Endodermal cell (in vitro differentiated cells): ENCODE measurements around the gene TENT5C. TPM values are rescaled to one million over a fixed set of nuclear protein-coding genes. Genes with fewer than 3 reads are reported as not detected.

Source experiments
- DNase-seq: peaks from one replicate; pipeline ENCODE4 v3.0.0-alpha.2; 2017
- H3K27ac ChIP-seq: 2 replicates; pipeline ENCODE4 v1.5.1; 2013; ENCODE audit warnings: mild to moderate bottlenecking, low read depth, low read length, moderate library complexity
- H3K27me3 ChIP-seq: 2 replicates; pipeline ENCODE4 v1.6.1; 2013; ENCODE audit warnings: mild to moderate bottlenecking, low read length, moderate library complexity; ENCODE audit not compliant: insufficient read depth, control insufficient read depth, poor library complexity, severe bottlenecking
- H3K36me3 ChIP-seq: 2 replicates; pipeline ENCODE4 v1.7.0; 2013; ENCODE audit warnings: mild to moderate bottlenecking, low read length, moderate library complexity; ENCODE audit not compliant: control insufficient read depth, insufficient read depth
- H3K4me1 ChIP-seq: one replicate; pipeline ENCODE4 v1.7.0; 2013; ENCODE audit warnings: low read length; ENCODE audit not compliant: control insufficient read depth, insufficient read depth
- H3K4me3 ChIP-seq: 2 replicates; pipeline ENCODE4 v1.5.1; 2013; ENCODE audit warnings: mild to moderate bottlenecking, low read length, moderate library complexity
- H3K9ac ChIP-seq: 2 replicates; pipeline ENCODE4 v1.6.1; 2013; ENCODE audit warnings: mild to moderate bottlenecking, low read length, moderate library complexity; ENCODE audit not compliant: poor library complexity, severe bottlenecking; ENCODE audit errors: extremely low read depth
- H3K9me3 ChIP-seq: 2 replicates; pipeline ENCODE4 v1.6.1; 2013; ENCODE audit warnings: mild to moderate bottlenecking, low read length, moderate library complexity; ENCODE audit not compliant: control insufficient read depth
- H3K27ac Mint-ChIP-seq: 2 replicates; pipeline ENCODE4 v1.8.0; 2020; ENCODE audit warnings: mixed read lengths
- H3K27me3 Mint-ChIP-seq: 2 replicates; pipeline ENCODE4 v1.8.0; 2021; ENCODE audit warnings: mild to moderate bottlenecking, mixed read lengths; ENCODE audit not compliant: insufficient read depth
- H3K36me3 Mint-ChIP-seq: 2 replicates; pipeline ENCODE4 v1.8.0; 2020; ENCODE audit warnings: low read depth, mixed read lengths
- H3K4me1 Mint-ChIP-seq: 2 replicates; pipeline ENCODE4 v1.8.0; 2020; ENCODE audit warnings: mixed read lengths
- H3K4me3 Mint-ChIP-seq: 2 replicates; pipeline ENCODE4 v1.8.0; 2020; ENCODE audit warnings: mild to moderate bottlenecking, moderate library complexity, mixed read lengths
- H3K9me3 Mint-ChIP-seq: 2 replicates; pipeline ENCODE4 v1.8.0; 2020; ENCODE audit warnings: mild to moderate bottlenecking, mixed read lengths
- CTCF ChIP-seq: fragments of 200-600 bp; sonication (generic); conservative IDR thresholded peaks from 2 replicates; pipeline ENCODE4 v1.5.0; 2021; ENCODE audit warnings: antibody characterized with exemption, mild to moderate bottlenecking
- WGBS, 2 experiments: methylation state at CpG; one replicate each; pipeline versions ENCODE4 v1.1.5 to v1.1.7; 2013; ENCODE audit warnings: missing lambda C conversion rate in 2 of 2, mixed read lengths in 1 of 2; ENCODE audit not compliant: insufficient coverage in 1 of 2, insufficient read length in 1 of 2; 5-methylcytosine and 5-hydroxymethylcytosine counted together
- total RNA-seq, 2 donors: library from RNA; stranded (reverse); fragmentation: NEBNext Ultra II Directional in 1 of 2; extraction: Animal tissue kit (Norgen Biotek cat#: 25700) in 1 of 2; gene quantifications; 2 replicates in 1 of 2; 3 replicates in 1 of 2; pipeline ENCODE4 v1.2.1, GENCODE V29; 2021

TENT5C gene
- total RNA-seq, 2 donors from 2014 or later: 1.0 to 1.4 TPM

GRCh38 chr1:117580436-117580835 is 25.4 kb upstream of the TENT5C start:
- Histone ChIP-seq H3K27ac (no peak overlapping the region), H3K9me3 (no peaks in the 10 kb centered on the region), H3K4me3 (no peak overlapping the region), H3K9ac (no peak overlapping the region), H3K36me3 (no peaks in the 10 kb centered on the region), H3K27me3 (no peaks in the 10 kb centered on the region), H3K4me1 (no peaks in the 10 kb centered on the region)
- Mint-ChIP-seq H3K4me3 (no peak overlapping the region), H3K27me3 (no peaks in the 10 kb centered on the region), H3K27ac (no peak overlapping the region), H3K4me1 (no peaks in the 10 kb centered on the region), H3K9me3 (no peaks in the 10 kb centered on the region), H3K36me3 (no peaks in the 10 kb centered on the region)
- no peak for DNase-seq
- WGBS, 2 experiments: 45 to 59% methylated on average over 2 to 3 of the region's 3 CpGs
- TF ChIP-seq CTCF: no peak

GRCh38 chr1:117580882-117581281 is 25.0 kb upstream of the TENT5C start:
- no peak for DNase-seq
- H3K9ac ChIP-seq: no peak overlapping the region
- no peaks in the 10 kb centered on the region for H3K27me3 Mint-ChIP-seq
- H3K9me3 Mint-ChIP-seq: no peaks in the 10 kb centered on the region
- TF ChIP-seq CTCF: no peak
- no peaks in the 10 kb centered on the region for H3K27me3 ChIP-seq
- no peaks in the 10 kb centered on the region for H3K4me1 ChIP-seq
- no peaks in the 10 kb centered on the region for H3K36me3 Mint-ChIP-seq
- no peak overlapping the region for H3K4me3 ChIP-seq
- H3K4me3 Mint-ChIP-seq: no peak overlapping the region
- H3K27ac Mint-ChIP-seq: no peak overlapping the region
- H3K36me3 ChIP-seq: no peaks in the 10 kb centered on the region
- WGBS, 2 experiments: 73 to 83% methylated on average over 2 of the region's 2 CpGs
- no peaks in the 10 kb centered on the region for H3K9me3 ChIP-seq
- H3K4me1 Mint-ChIP-seq: no peaks in the 10 kb centered on the region
- no peak overlapping the region for H3K27ac ChIP-seq

- H3K4me3 ChIP-seq: no peak overlapping the region
- H3K4me3 Mint-ChIP-seq: no peak overlapping the region
- WGBS, 2 experiments: 81 to 82% methylated on average over 7 to 10 of the region's 10 CpGs
- peak overlapping the region; percentile 2 for H3K27ac Mint-ChIP-seq
- H3K4me1 ChIP-seq: no peaks in the 10 kb centered on the region
- H3K27me3 ChIP-seq: no peaks in the 10 kb centered on the region
- no peaks in the 10 kb centered on the region for H3K36me3 Mint-ChIP-seq
- no peak for TF ChIP-seq CTCF
- H3K4me1 Mint-ChIP-seq: no peaks in the 10 kb centered on the region
- no peaks in the 10 kb centered on the region for H3K9me3 ChIP-seq
- peaks cover 1% of the 10 kb centered on the region for H3K27me3 Mint-ChIP-seq
- no peak overlapping the region for H3K27ac ChIP-seq
- DNase-seq: no peak
- no peaks in the 10 kb centered on the region for H3K9me3 Mint-ChIP-seq
- no peak overlapping the region for H3K9ac ChIP-seq
- H3K36me3 ChIP-seq: no peaks in the 10 kb centered on the region
Observed at GRCh38 chr1:117581391-117581943, 24.4 kb upstream of the TENT5C start.
